K562 (cell line): ENCODE data around the gene FKBP2. TPM values are rescaled to one million over a fixed set of nuclear protein-coding genes. Genes with fewer than 3 reads are reported as not detected.

Experiments used
- CTBP1 ChIP-seq: fragments of 450-650 bp; IDR thresholded peaks from 2 replicates; pipeline ENCODE4 v1.6.1; 2016; ENCODE audit warnings: borderline replicate concordance
- DDX20 ChIP-seq: fragments of 450-650 bp; IDR thresholded peaks from 2 replicates; pipeline ENCODE4 v1.6.1; 2016; ENCODE audit warnings: missing genetic modification characterization, low read depth, mild to moderate bottlenecking, missing compliant biosample characterization, moderate library complexity
- ELK3 ChIP-seq: fragments of 450-650 bp; formaldehyde crosslinking; IDR thresholded peaks from 2 replicates; pipeline ENCODE4 v1.4.0; 2020; ENCODE audit warnings: mild to moderate bottlenecking
- GTF2E2 ChIP-seq: fragments of 200-800 bp; sonication (Bioruptor generic); IDR thresholded peaks from 2 replicates; pipeline ENCODE4 v1.6.1; 2016; ENCODE audit warnings: missing genetic modification characterization, missing compliant biosample characterization
- ILK ChIP-seq: fragments of 450-650 bp; IDR thresholded peaks from 2 replicates; pipeline ENCODE4 v1.6.1; 2016; ENCODE audit warnings: missing genetic modification characterization, low read depth, mild to moderate bottlenecking, missing compliant biosample characterization, moderate library complexity, borderline replicate concordance
- MECOM ChIP-seq: fragments of 250-450 bp; sonication (Bioruptor Pico); IDR thresholded peaks from 2 replicates; pipeline ENCODE4 v1.8.0; 2022; ENCODE audit warnings: inconsistent platforms
- PHF8 ChIP-seq: fragments of 200-600 bp; sonication (generic); IDR thresholded peaks from 2 replicates; pipeline ENCODE4 v1.6.1; 2012; ENCODE audit warnings: mixed run types, mild to moderate bottlenecking, inconsistent platforms, low read length, moderate library complexity, borderline replicate concordance
- RCOR1 ChIP-seq, 2 experiments: IDR thresholded peaks; 2 replicates each; pipeline ENCODE4 v1.6.1; 2012; ENCODE audit warnings: low read depth in 2 of 2, low read length in 2 of 2, borderline replicate concordance in 1 of 2, improper control_type of control experiment in 1 of 2
- SAFB2 ChIP-seq: fragments of 200-400 bp; formaldehyde crosslinking; IDR thresholded peaks from 2 replicates; pipeline ENCODE4 v1.6.1; 2018; ENCODE audit warnings: borderline replicate concordance, low read length, low read depth, moderate library complexity; ENCODE audit not compliant: severe bottlenecking
- SIN3B ChIP-seq: fragments of 450-650 bp; IDR thresholded peaks from 2 replicates; pipeline ENCODE4 v1.6.1; 2017; ENCODE audit warnings: low read depth, mild to moderate bottlenecking, moderate library complexity
- SRF ChIP-seq, 2 experiments: fragments of 250-450, 450-650 bp in 1 of 2; sonication (Bioruptor Pico) in 1 of 2; sonication (generic) in 1 of 2; formaldehyde crosslinking; IDR thresholded peaks; 2 replicates each; pipeline versions ENCODE4 v1.5.0 to v1.5.1; 2020 to 2022; ENCODE audit warnings: mild to moderate bottlenecking in 1 of 2, missing genetic modification reagents in 1 of 2
- TSC22D4 ChIP-seq: fragments of 450-650 bp; IDR thresholded peaks from 2 replicates; pipeline ENCODE4 v1.6.1; 2016; ENCODE audit warnings: missing genetic modification characterization, missing biosample characterization, control low read depth
- ZBTB8A ChIP-seq: fragments of 450-650 bp; IDR thresholded peaks from 2 replicates; pipeline ENCODE4 v1.6.1; 2018; ENCODE audit warnings: mild to moderate bottlenecking, moderate library complexity; ENCODE audit not compliant: partially characterized antibody
- ZBTB9 ChIP-seq: fragments of 450-650 bp; formaldehyde crosslinking; IDR thresholded peaks from 2 replicates; pipeline ENCODE4 v1.4.0; 2020; ENCODE audit warnings: mild to moderate bottlenecking, moderate library complexity
- ZEB2 ChIP-seq: fragments of 450-650 bp; IDR thresholded peaks from 2 replicates; pipeline ENCODE4 v1.6.1; 2016
- ZKSCAN3 ChIP-seq: fragments of 250-450 bp; sonication (Bioruptor Pico); IDR thresholded peaks from 2 replicates; pipeline ENCODE4 v1.4.0; 2020
- ZNF165 ChIP-seq: fragments of 250-450 bp; sonication (Bioruptor Pico); IDR thresholded peaks from 2 replicates; pipeline ENCODE4 v1.4.0; 2020; ENCODE audit warnings: borderline replicate concordance
- ZNF232 ChIP-seq: sonication (generic); formaldehyde crosslinking; IDR thresholded peaks from 2 replicates; pipeline ENCODE4 v1.8.0; 2022; ENCODE audit warnings: mild to moderate bottlenecking, missing genetic modification reagents
- ZNF280B ChIP-seq: fragments of 250-450 bp; sonication (Bioruptor Pico); IDR thresholded peaks from 2 replicates; pipeline ENCODE4 v1.5.1; 2021; ENCODE audit warnings: mild to moderate bottlenecking
- polyA plus RNA-seq, 8 experiments: library from polyadenylated mRNA; depleted of rRNA in 4 of 8; stranded (reverse) in 5 of 8; unstranded in 3 of 8; fragments of >200 nt; fragmentation: Nextera tagmentation in 2 of 8; fragmentation: Illumina TruSeq in 1 of 8; extraction: Ambion mirVana in 2 of 8; extraction: Trizol in 1 of 8; gene quantifications; 2 replicates each; pipeline versions ENCODE4 v1.2.1 to v1.2.3, GENCODE V29; 2011 to 2014; ENCODE audit warnings: inconsistent platforms in 1 of 8, missing spikeins in 1 of 8
- total RNA-seq, 7 experiments: library from RNA; depleted of rRNA in 6 of 7; stranded (reverse); fragments of >200 nt in 6 of 7; fragmentation: Illumina TruSeq in 2 of 7; extraction: Trizol in 2 of 7; gene quantifications; 2 replicates each; pipeline versions ENCODE4 v1.2.1 to v1.2.3, GENCODE V29; 2011 to 2021; ENCODE audit warnings: low replicate concordance in 1 of 7
- TF ChIP-seq, protein P1 (sequence below): sonication (generic); formaldehyde crosslinking; IDR thresholded peaks from 2 replicates; pipeline ENCODE4 v1.4.0; 2020; ENCODE audit warnings: mild to moderate bottlenecking, missing genetic modification reagents

FKBP2 gene
- total and polyA plus RNA-seq, 9 of the 15 experiments (the other 6 are each of a cell fraction or from before 2014, with no cell fraction given) = 3.5 to 151 (median 58.1) TPM

- TF ChIP-seq CTBP1 = no peak; the same call in 1 of the 2 replicates
- TF ChIP-seq, protein P1, sequence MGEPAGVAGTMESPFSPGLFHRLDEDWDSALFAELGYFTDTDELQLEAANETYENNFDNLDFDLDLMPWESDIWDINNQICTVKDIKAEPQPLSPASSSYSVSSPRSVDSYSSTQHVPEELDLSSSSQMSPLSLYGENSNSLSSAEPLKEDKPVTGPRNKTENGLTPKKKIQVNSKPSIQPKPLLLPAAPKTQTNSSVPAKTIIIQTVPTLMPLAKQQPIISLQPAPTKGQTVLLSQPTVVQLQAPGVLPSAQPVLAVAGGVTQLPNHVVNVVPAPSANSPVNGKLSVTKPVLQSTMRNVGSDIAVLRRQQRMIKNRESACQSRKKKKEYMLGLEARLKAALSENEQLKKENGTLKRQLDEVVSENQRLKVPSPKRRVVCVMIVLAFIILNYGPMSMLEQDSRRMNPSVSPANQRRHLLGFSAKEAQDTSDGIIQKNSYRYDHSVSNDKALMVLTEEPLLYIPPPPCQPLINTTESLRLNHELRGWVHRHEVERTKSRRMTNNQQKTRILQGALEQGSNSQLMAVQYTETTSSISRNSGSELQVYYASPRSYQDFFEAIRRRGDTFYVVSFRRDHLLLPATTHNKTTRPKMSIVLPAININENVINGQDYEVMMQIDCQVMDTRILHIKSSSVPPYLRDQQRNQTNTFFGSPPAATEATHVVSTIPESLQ = no peak
- TF ChIP-seq SIN3B = no peak
- no peak for TF ChIP-seq PHF8
- no peak for TF ChIP-seq ZNF165 (CRISPR knock-in tag)
- no peak for TF ChIP-seq ZNF280B (CRISPR knock-in tag)
- TF ChIP-seq SRF (CRISPR knock-in tag; IDR thresholded peaks at IDR 0.05) = peak in 1 of 2 experiments; percentile 58; a peak in 1 of 4 replicates
- TF ChIP-seq ZBTB9 = peak; percentile 43
- TF ChIP-seq ILK = no peak
- TF ChIP-seq DDX20 (tag) = no peak
- TF ChIP-seq MECOM (CRISPR knock-in tag) = no peak
- TF ChIP-seq RCOR1 (IDR thresholded peaks at IDR 0.05; ENCODE audit: borderline replicate concordance in 1 of 2, low read depth in 2 of 2, low read length in 2 of 2) = no peak
- TF ChIP-seq SAFB2 = no peak
- 0 out of 2 replicates have a peak, but pooled peaks have one; percentile 22 for TF ChIP-seq ZKSCAN3
- no peak for TF ChIP-seq ZEB2
- TF ChIP-seq ELK3 (CRISPR knock-in tag) = no peak
- no peak for TF ChIP-seq GTF2E2 (tag)
- TF ChIP-seq TSC22D4 (tag) = no peak
- no peak for TF ChIP-seq ZBTB8A
- no peak for TF ChIP-seq ZNF232
These were observed 34.2 kb upstream of the FKBP2 start, which contains the start of gene FERMT3 (continued) for GRCh38 chr11:64206457-64207255.
